ENCODE data around the gene NDUFA3. TPM values are rescaled to one million over a fixed set of nuclear protein-coding genes. Genes with fewer than 3 reads are reported as not detected.

Gene NDUFA3
- total RNA-seq, 2 donors from 2014 or later = 196 to 229 TPM

DNA sequence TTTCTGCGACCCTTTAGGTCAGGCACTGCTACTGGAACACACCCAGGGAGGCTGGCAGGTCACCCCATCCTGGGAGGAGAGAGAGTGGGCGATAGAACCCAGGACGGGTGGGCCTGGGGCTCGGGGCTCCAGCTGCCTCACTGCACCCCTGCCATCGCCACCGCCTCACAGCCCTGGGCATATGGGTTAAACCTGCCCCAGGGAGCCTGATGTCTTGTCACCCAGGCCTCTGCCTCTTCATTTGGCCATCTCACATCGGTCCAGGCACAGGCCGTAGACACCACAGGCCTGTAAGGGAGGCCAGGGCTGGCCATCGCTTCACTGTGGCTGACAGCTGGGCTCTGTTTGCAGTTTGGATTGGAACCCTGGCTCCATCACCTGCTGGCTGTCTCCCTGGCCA is 23.1 kb downstream of the NDUFA3 start:
- TF ChIP-seq, protein P1, sequence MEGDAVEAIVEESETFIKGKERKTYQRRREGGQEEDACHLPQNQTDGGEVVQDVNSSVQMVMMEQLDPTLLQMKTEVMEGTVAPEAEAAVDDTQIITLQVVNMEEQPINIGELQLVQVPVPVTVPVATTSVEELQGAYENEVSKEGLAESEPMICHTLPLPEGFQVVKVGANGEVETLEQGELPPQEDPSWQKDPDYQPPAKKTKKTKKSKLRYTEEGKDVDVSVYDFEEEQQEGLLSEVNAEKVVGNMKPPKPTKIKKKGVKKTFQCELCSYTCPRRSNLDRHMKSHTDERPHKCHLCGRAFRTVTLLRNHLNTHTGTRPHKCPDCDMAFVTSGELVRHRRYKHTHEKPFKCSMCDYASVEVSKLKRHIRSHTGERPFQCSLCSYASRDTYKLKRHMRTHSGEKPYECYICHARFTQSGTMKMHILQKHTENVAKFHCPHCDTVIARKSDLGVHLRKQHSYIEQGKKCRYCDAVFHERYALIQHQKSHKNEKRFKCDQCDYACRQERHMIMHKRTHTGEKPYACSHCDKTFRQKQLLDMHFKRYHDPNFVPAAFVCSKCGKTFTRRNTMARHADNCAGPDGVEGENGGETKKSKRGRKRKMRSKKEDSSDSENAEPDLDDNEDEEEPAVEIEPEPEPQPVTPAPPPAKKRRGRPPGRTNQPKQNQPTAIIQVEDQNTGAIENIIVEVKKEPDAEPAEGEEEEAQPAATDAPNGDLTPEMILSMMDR (conservative IDR thresholded peaks at IDR 0.05) = no peak
- Mint-ChIP-seq H3K9me3 (no peaks in the 10 kb centered on the region), H3K27ac (no peak overlapping the region), H3K4me3 (no peak overlapping the region), H3K4me1 (no peaks in the 10 kb centered on the region), H3K36me3 (ENCODE audit: low read depth) (peaks cover 65% of the 10 kb centered on the region), H3K27me3 (ENCODE audit: insufficient read depth) (no peaks in the 10 kb centered on the region)
- Histone ChIP-seq H3K27me3 (ENCODE audit: control insufficient read depth, insufficient read depth, low read length, poor library complexity, severe bottlenecking) (no peaks in the 10 kb centered on the region), H3K4me3 (ENCODE audit: low read length) (no peak overlapping the region), H3K9me3 (ENCODE audit: control insufficient read depth, low read length) (no peaks in the 10 kb centered on the region), H3K36me3 (ENCODE audit: control insufficient read depth, insufficient read depth, low read length) (peaks cover 51% of the 10 kb centered on the region), H3K4me1 (ENCODE audit: control insufficient read depth, insufficient read depth, low read length) (no peaks in the 10 kb centered on the region), H3K9ac (ENCODE audit: extremely low read depth, low read length, poor library complexity, severe bottlenecking) (no peak overlapping the region), H3K27ac (ENCODE audit: low read depth, low read length) (no peak overlapping the region)
- DNase-seq = no peak
- WGBS, 2 experiments (ENCODE audit: insufficient coverage in 1 of 2, insufficient read length in 1 of 2) = 97 to 100% methylated on average over 5 to 9 of the region's 9 CpGs

DNA sequence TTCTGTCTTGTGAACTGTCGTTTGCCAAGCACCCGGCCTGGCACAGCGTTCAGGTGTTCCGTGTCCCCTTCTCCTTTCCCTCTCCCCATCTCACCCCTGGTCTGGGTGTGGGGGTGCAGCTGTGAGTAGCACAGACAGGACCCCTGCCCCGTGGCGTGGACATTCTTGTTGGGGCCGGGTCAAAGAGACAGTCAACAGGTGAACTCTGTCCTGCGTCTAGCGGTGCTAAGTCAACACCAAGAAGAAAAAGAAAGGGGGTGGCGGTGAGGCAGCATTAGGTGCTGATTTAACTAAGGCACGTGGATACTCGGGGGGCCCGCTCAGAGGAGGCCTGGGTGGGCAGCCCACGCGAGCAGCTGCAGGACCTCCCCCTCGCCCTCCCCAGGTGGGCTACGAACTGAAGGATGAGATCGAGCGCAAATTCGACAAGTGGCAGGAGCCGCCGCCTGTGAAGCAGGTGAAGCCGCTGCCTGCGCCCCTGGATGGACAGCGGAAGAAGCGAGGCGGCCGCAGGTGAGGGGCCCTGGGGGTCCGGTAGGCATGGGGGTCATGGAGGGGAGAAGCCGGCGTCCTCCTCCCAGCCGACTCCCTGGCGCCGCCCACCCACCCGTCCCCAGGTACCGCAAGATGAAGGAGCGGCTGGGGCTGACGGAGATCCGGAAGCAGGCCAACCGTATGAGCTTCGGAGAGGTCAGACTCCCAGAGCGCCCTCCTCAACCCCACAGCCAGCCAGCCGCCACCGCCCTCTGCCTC is 25.2 kb downstream of the NDUFA3 start:
- peaks cover 65% of the 10 kb centered on the region for H3K36me3 Mint-ChIP-seq (ENCODE audit: low read depth)
- H3K9me3 Mint-ChIP-seq = no peaks in the 10 kb centered on the region
- TF ChIP-seq, protein P1 (conservative IDR thresholded peaks at IDR 0.05) = no peak
- Histone ChIP-seq H3K27ac (ENCODE audit: low read depth, low read length) (no peak overlapping the region), H3K4me1 (ENCODE audit: control insufficient read depth, insufficient read depth, low read length) (no peaks in the 10 kb centered on the region), H3K9ac (ENCODE audit: extremely low read depth, low read length, poor library complexity, severe bottlenecking) (no peak overlapping the region), H3K4me3 (ENCODE audit: low read length) (no peak overlapping the region), H3K27me3 (ENCODE audit: control insufficient read depth, insufficient read depth, low read length, poor library complexity, severe bottlenecking) (no peaks in the 10 kb centered on the region), H3K9me3 (ENCODE audit: control insufficient read depth, low read length) (no peaks in the 10 kb centered on the region), H3K36me3 (ENCODE audit: control insufficient read depth, insufficient read depth, low read length) (peaks cover 53% of the 10 kb centered on the region)
- no peak for DNase-seq
- H3K27me3 Mint-ChIP-seq (ENCODE audit: insufficient read depth) = no peaks in the 10 kb centered on the region
- H3K4me3 Mint-ChIP-seq = no peak overlapping the region
- 93% methylated on average over 24 to 44 of the region's 44 CpGs for WGBS, 2 experiments (ENCODE audit: insufficient coverage in 1 of 2, insufficient read length in 1 of 2)
- H3K27ac Mint-ChIP-seq = no peak overlapping the region
- no peaks in the 10 kb centered on the region for H3K4me1 Mint-ChIP-seq

DNA sequence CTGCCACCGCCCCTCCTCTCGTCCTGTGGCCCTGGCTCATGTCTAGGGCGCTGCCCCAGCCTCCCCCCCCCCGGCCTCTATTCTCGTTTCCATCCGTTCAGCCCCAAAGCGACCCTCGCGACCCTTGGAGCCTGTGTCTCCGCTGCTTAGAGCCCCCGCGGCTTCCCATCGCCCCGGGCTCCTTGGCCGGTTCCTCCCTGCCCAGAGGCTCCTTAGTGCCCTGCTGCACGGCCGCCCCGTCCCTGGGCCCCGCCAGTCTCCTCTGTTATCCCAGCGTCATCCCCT is 25.7 kb downstream of the NDUFA3 start:
- H3K9me3 Mint-ChIP-seq = no peaks in the 10 kb centered on the region
- Histone ChIP-seq H3K9me3 (ENCODE audit: control insufficient read depth, low read length) (peaks cover under 1% of the 10 kb centered on the region), H3K27ac (ENCODE audit: low read depth, low read length) (no peak overlapping the region), H3K4me3 (ENCODE audit: low read length) (no peak overlapping the region), H3K9ac (ENCODE audit: extremely low read depth, low read length, poor library complexity, severe bottlenecking) (no peak overlapping the region), H3K36me3 (ENCODE audit: control insufficient read depth, insufficient read depth, low read length) (peaks cover 51% of the 10 kb centered on the region), H3K4me1 (ENCODE audit: control insufficient read depth, insufficient read depth, low read length) (no peaks in the 10 kb centered on the region), H3K27me3 (ENCODE audit: control insufficient read depth, insufficient read depth, low read length, poor library complexity, severe bottlenecking) (no peaks in the 10 kb centered on the region)
- TF ChIP-seq, protein P1 (conservative IDR thresholded peaks at IDR 0.05) = no peak
- DNase-seq = no peak
- H3K27ac Mint-ChIP-seq = no peak overlapping the region
- H3K27me3 Mint-ChIP-seq (ENCODE audit: insufficient read depth) = no peaks in the 10 kb centered on the region
- H3K4me3 Mint-ChIP-seq = no peak overlapping the region
- peaks cover 62% of the 10 kb centered on the region for H3K36me3 Mint-ChIP-seq (ENCODE audit: low read depth)
- WGBS, 2 experiments (ENCODE audit: insufficient coverage in 1 of 2, insufficient read length in 1 of 2) = 91 to 94% methylated on average over 7 to 20 of the region's 20 CpGs
- no peaks in the 10 kb centered on the region for H3K4me1 Mint-ChIP-seq
